ENCODE data around the gene RNF224. TPM values are rescaled to one million over a fixed set of nuclear protein-coding genes. Genes with fewer than 3 reads are reported as not detected.

RNF224 gene
- polyA plus RNA-seq, 3 donors: not detected

DNA sequence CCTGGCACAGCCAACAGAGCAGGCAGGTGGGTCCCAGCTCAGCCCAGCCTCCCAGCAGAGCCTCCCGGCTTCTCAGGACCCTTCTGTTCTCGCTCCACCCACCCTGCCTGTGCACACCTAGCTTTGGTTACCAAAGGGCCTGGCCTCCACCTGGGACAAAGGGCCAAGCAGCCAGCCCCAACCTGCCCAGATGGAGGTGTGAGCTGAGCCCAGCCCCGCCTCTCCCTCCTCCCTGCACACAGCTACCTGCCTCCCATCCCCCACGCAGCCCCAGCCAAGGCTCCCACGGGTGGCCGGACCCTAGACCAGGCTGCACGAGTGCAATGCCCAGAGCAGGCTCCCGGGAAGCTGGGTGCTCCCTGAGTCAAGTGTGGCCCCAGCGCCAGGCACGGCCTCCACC, 32.4 kb upstream of the RNF224 start:
- no peak overlapping the region for H3K4me3 ChIP-seq (replicated peaks in 1 of 3; ENCODE audit: low read depth in 2 of 3, low read length in 3 of 3)
- H3K27me3 ChIP-seq (ENCODE audit: control insufficient read depth in 2 of 2, insufficient read depth in 2 of 2, low read length in 2 of 2): peaks cover 0 to 4% of the 10 kb centered on the region in 2 donors
- Mint-ChIP-seq H3K27ac (no peak overlapping the region), H3K27me3 (ENCODE audit: low read depth in 3 of 3) (peaks cover 0 to 4% (median 0%) of the 10 kb centered on the region in 3 donors), H3K4me3 (no peak overlapping the region), H3K36me3 (peaks cover 5 to 25% of the 10 kb centered on the region in 2 donors), H3K4me1 (peaks cover 20% of the 10 kb centered on the region), H3K9me3 (peaks cover 0 to 2% (median 0%) of the 10 kb centered on the region in 7 donors)
- no peaks in the 10 kb centered on the region for H3K9me3 ChIP-seq (replicated peaks in 1 of 2; ENCODE audit: control insufficient read depth in 1 of 2, insufficient read depth in 1 of 2, low read length in 2 of 2)
- intact Hi-C loops (cut with micrococcal nuclease): no loop called here
- peaks cover 22% of the 10 kb centered on the region for H3K79me2 ChIP-seq (ENCODE audit: insufficient read depth, low read length)
- whole genome bisulfite sequencing (ENCODE audit: insufficient coverage): 97% methylated on average over 8 of the region's 10 CpGs
- no peak for DNase-seq
- TF ChIP-seq CTCF (IDR thresholded peaks at IDR 0.05): no peak
- H3K4me1 ChIP-seq (ENCODE audit: control insufficient read depth in 1 of 2, insufficient read depth in 2 of 2, low read length in 2 of 2): peaks cover 22 to 30% of the 10 kb centered on the region in 2 donors
- H3K27ac ChIP-seq (ENCODE audit: low read depth in 1 of 2, low read length in 2 of 2): no peak overlapping the region
- no peak overlapping the region for H3K9ac ChIP-seq (ENCODE audit: insufficient read depth, low read length, poor library complexity, severe bottlenecking)
- H3K36me3 ChIP-seq (replicated peaks in 1 of 2; ENCODE audit: control insufficient read depth in 1 of 2, insufficient read depth in 2 of 2, low read length in 2 of 2): peaks cover 17 to 20% of the 10 kb centered on the region in 2 donors
- no peak overlapping the region for H3K4me2 ChIP-seq (replicated peaks; ENCODE audit: extremely low read depth, low read length, poor library complexity, severe bottlenecking)
- peaks cover 38% of the 10 kb centered on the region for H4K20me1 ChIP-seq (ENCODE audit: insufficient read depth, low read length)
- H2AFZ ChIP-seq (ENCODE audit: insufficient read depth, low read depth, low read length, poor library complexity, severe bottlenecking): no peak overlapping the region

DNA sequence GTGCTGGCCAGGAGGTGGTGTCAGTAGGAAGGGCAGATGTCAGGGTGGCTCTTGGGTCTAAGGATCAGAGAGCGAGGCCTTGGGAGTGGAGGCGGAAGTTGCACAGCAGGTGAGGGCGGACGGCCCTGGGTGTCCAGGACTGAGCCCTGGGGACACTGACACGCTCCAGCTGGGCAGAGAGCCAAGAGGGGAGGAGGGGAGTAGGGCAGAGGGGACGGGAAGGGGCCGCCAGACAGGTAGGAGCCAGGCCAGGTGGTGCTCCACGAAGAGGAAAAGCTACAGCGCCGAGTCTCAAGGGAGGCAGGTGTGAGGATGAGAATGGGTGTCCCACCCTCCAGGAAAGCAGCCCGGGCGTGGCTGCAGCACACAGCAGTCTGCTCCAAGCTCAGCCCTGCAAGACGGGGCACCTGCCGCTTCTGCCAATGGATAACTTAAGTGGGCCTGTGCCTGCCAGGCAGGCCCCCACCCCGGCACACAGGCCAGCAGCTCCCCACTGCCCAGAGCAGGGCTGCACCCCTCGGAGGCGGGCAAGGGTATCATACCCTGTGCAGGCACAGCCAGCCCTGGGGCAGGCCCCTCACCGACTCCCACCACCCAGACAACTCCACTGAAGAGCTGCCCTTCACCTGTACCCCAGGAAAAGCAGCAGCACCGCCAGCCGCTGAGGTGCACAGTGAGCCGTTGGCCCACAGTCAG, 31.6 kb upstream of the RNF224 start:
- no peak for DNase-seq
- Histone ChIP-seq H3K4me2 (replicated peaks; ENCODE audit: extremely low read depth, low read length, poor library complexity, severe bottlenecking) (no peak overlapping the region), H3K4me3 (replicated peaks in 1 of 3; ENCODE audit: low read depth in 2 of 3, low read length in 3 of 3) (no peak overlapping the region), H4K20me1 (ENCODE audit: insufficient read depth, low read length) (peaks cover 31% of the 10 kb centered on the region), H3K27me3 (ENCODE audit: control insufficient read depth in 2 of 2, insufficient read depth in 2 of 2, low read length in 2 of 2) (peaks cover 0 to 4% of the 10 kb centered on the region in 2 donors), H3K4me1 (ENCODE audit: control insufficient read depth in 1 of 2, insufficient read depth in 2 of 2, low read length in 2 of 2) (peaks cover 18 to 24% of the 10 kb centered on the region in 2 donors), H3K27ac (ENCODE audit: low read depth in 1 of 2, low read length in 2 of 2) (no peak overlapping the region), H3K36me3 (replicated peaks in 1 of 2; ENCODE audit: control insufficient read depth in 1 of 2, insufficient read depth in 2 of 2, low read length in 2 of 2) (peaks cover 14% of the 10 kb centered on the region in 2 donors), H2AFZ (ENCODE audit: insufficient read depth, low read depth, low read length, poor library complexity, severe bottlenecking) (no peak overlapping the region), H3K9me3 (replicated peaks in 1 of 2; ENCODE audit: control insufficient read depth in 1 of 2, insufficient read depth in 1 of 2, low read length in 2 of 2) (no peaks in the 10 kb centered on the region), H3K9ac (ENCODE audit: insufficient read depth, low read length, poor library complexity, severe bottlenecking) (no peak overlapping the region), H3K79me2 (ENCODE audit: insufficient read depth, low read length) (peaks cover 14% of the 10 kb centered on the region)
- Mint-ChIP-seq H3K4me3 (no peak overlapping the region), H3K27ac (no peak overlapping the region), H3K27me3 (ENCODE audit: low read depth in 3 of 3) (peaks cover 0 to 4% (median 0%) of the 10 kb centered on the region in 3 donors), H3K9me3 (no peaks in the 10 kb centered on the region), H3K36me3 (peaks cover 2 to 19% of the 10 kb centered on the region in 2 donors), H3K4me1 (peaks cover 16% of the 10 kb centered on the region)
- no peak for TF ChIP-seq CTCF (IDR thresholded peaks at IDR 0.05)
- WGBS (ENCODE audit: insufficient coverage): 97% methylated on average over 20 of the region's 21 CpGs
- intact Hi-C loops (cut with micrococcal nuclease): no loop called here
